Spleen (tissue), 11 donors: ENCODE data around the gene TAP1. TPM values are rescaled to one million over a fixed set of nuclear protein-coding genes. Genes with fewer than 3 reads are reported as not detected.
"Not testable (repeated sequence)": the region's sequence is repeated elsewhere in the genome, so short reads cannot be mapped to it uniquely, and the experiment has no call there.

Source experiments
- DNase-seq: peaks from one replicate; pipeline ENCODE4 v3.0.0-alpha.2; 2020
- H3K27ac ChIP-seq, 8 donors: fragments of 200-600 bp; sonication (generic) in 7 of 8; 1 replicate in 4 of 8; 2 replicates in 4 of 8; pipeline versions ENCODE4 v1.5.0 to v1.8.0; 2016 to 2021; ENCODE audit warnings: inconsistent platforms in 4 of 8, mild to moderate bottlenecking in 4 of 8, moderate library complexity in 1 of 8
- H3K27me3 ChIP-seq, 7 donors: fragments of 200-600 bp; sonication (generic) in 6 of 7; replicated peaks in 1 of 7; 1 replicate in 4 of 7; 2 replicates in 3 of 7; pipeline versions ENCODE4 v1.5.0 to v1.8.0; 2016 to 2021; ENCODE audit warnings: inconsistent platforms in 3 of 7, mild to moderate bottlenecking in 1 of 7
- H3K36me3 ChIP-seq, 6 donors: fragments of 200-600 bp; sonication (generic) in 5 of 6; 1 replicate in 4 of 6; 2 replicates in 2 of 6; pipeline versions ENCODE4 v1.5.0 to v1.8.0; 2016 to 2021; ENCODE audit warnings: inconsistent platforms in 2 of 6
- H3K4me1 ChIP-seq, 6 donors: fragments of 200-600 bp; sonication (generic) in 5 of 6; 1 replicate in 3 of 6; 2 replicates in 3 of 6; pipeline versions ENCODE4 v1.5.0 to v1.8.0; 2016 to 2021; ENCODE audit warnings: inconsistent platforms in 3 of 6
- H3K4me3 ChIP-seq, 8 donors: fragments of 200-600 bp; sonication (generic) in 7 of 8; 1 replicate in 4 of 8; 2 replicates in 4 of 8; pipeline versions ENCODE4 v1.5.0 to v1.8.0; 2016 to 2021; ENCODE audit warnings: inconsistent platforms in 4 of 8, mild to moderate bottlenecking in 4 of 8, moderate library complexity in 2 of 8
- H3K9me3 ChIP-seq, 8 donors: fragments of 200-600 bp; sonication (generic) in 7 of 8; 1 replicate in 4 of 8; 2 replicates in 4 of 8; pipeline versions ENCODE4 v1.5.0 to v1.8.0; 2016 to 2021; ENCODE audit warnings: inconsistent platforms in 4 of 8
- CTCF ChIP-seq, 11 experiments: fragments of 200-600 bp in 7 of 11; fragments of 450-650 bp in 4 of 11; sonication (generic) in 4 of 11; IDR thresholded peaks in 8 of 11; conservative IDR thresholded peaks in 3 of 11; 1 replicate in 7 of 11; 2 replicates in 4 of 11; pipeline versions ENCODE4 v1.4.0 to v1.8.0; 2016 to 2021; ENCODE audit warnings: antibody characterized with exemption in 11 of 11, inconsistent platforms in 4 of 11, mild to moderate bottlenecking in 1 of 11
- POLR2A ChIP-seq, 3 donors: fragments of 450-650 bp; IDR thresholded peaks; one replicate each; pipeline ENCODE4 v1.5.1; 2017; ENCODE audit warnings: antibody characterized with exemption in 3 of 3, mild to moderate bottlenecking in 1 of 3
- POLR2AphosphoS5 ChIP-seq, 3 donors: sonication (generic); formaldehyde crosslinking; IDR thresholded peaks; one replicate each; pipeline ENCODE4 v1.5.1; 2017; ENCODE audit warnings: antibody characterized with exemption in 3 of 3
- WGBS, 5 donors: extraction: QIAGEN DNeasy Blood & Tissue Kit in 3 of 5; methylation state at CpG; one replicate each; pipeline versions ENCODE4 v1.1.5 to v1.1.7; 2013 to 2018; 5-methylcytosine and 5-hydroxymethylcytosine counted together
- intact Hi-C: fragments of 100-400 bp; cut with DNase I; formaldehyde crosslinking; loops from one replicate; pipeline ENCODE4 v1.15.0; 2023; ENCODE audit warnings: low total_unique reads
- polyA plus RNA-seq, 3 donors: library from polyadenylated mRNA; stranded (reverse); fragments of 200-250 nt; gene quantifications; one replicate each; pipeline ENCODE4 v1.2.1, GENCODE V29; 2013
- total RNA-seq, 7 donors: library from RNA; depleted of rRNA in 3 of 7; stranded (reverse); fragments of >200 nt in 3 of 7; fragmentation: NEBNext Ultra II Directional in 4 of 7; extraction: Animal tissue kit (Norgen Biotek cat#: 25700) in 4 of 7; gene quantifications; one replicate each; pipeline versions ENCODE4 v1.1.0 to v1.2.1, GENCODE V29; 2016 to 2021
- donor health status: healthy with polysubstance abuse.
- donor health status: DM: no; HTN: no; CAD: no; lungs with moderate emphysema.
- donor health status: DM: no; HTN: no; CAD: no.
- donor health status: Bipolar disorder and iron deficiency.
- donor health status: healthy.
- donor health status: DM: no; HTN: no; CAD: no.
- donor health status: DM: yes; HTN: yes; CAD: no.

The TAP1 gene
- total and polyA plus RNA-seq, 10 donors = 98.5 to 172 (median 147) TPM

GRCh38 chr6:32879691-32880090, 26.2 kb upstream of the TAP1 start:
- Histone ChIP-seq H3K4me3 (peak overlapping the region in 3 of 8 donors; percentile 16 to 56 (median 21)), H3K27me3 (peaks cover 0 to 13% (median 0%) of the 10 kb centered on the region in 7 donors), H3K27ac (no peak overlapping the region), H3K9me3 (no peaks in the 10 kb centered on the region), H3K4me1 (peaks cover 0 to 5% (median 0%) of the 10 kb centered on the region in 6 donors), H3K36me3 (peaks cover 0 to 7% (median 0%) of the 10 kb centered on the region in 6 donors)
- TF ChIP-seq POLR2AphosphoS5 (IDR thresholded peaks at IDR 0.05) (no peak), CTCF (IDR thresholded peaks at IDR 0.05 in 8 of 11, conservative IDR thresholded peaks at IDR 0.05 in 3 of 11) (no peak), POLR2A (IDR thresholded peaks at IDR 0.05) (no peak)
- DNase-seq = peak; percentile 70
- intact Hi-C loops = no loop called here
- WGBS, 5 donors = 50 to 67% (median 58%) methylated on average over 21 to 35 of the region's 35 CpGs

- WGBS, 5 donors = 83 to 89% (median 88%) methylated on average over 2 of the region's 2 CpGs
- Histone ChIP-seq H3K27ac (no peak overlapping the region), H3K36me3 (peaks cover 0 to 7% (median 0%) of the 10 kb centered on the region in 6 donors), H3K27me3 (peaks cover 0 to 13% (median 0%) of the 10 kb centered on the region in 7 donors), H3K4me3 (no peak overlapping the region), H3K4me1 (no peaks in the 10 kb centered on the region), H3K9me3 (peaks cover 0 to 8% (median 5%) of the 10 kb centered on the region in 8 donors)
- DNase-seq = no peak
- TF ChIP-seq CTCF (IDR thresholded peaks at IDR 0.05 in 8 of 11, conservative IDR thresholded peaks at IDR 0.05 in 3 of 11) (no peak), POLR2AphosphoS5 (IDR thresholded peaks at IDR 0.05) (no peak), POLR2A (IDR thresholded peaks at IDR 0.05) (no peak)
- intact Hi-C loops = no loop called here
These were observed 23.1 kb upstream of the TAP1 start for GRCh38 chr6:32876603-32877002.

- H3K27ac ChIP-seq, H3K4me1 ChIP-seq, H3K9me3 ChIP-seq, H3K36me3 ChIP-seq, H3K27me3 ChIP-seq, intact Hi-C loops, DNase-seq, H3K4me3 ChIP-seq: not testable (repeated sequence)
- WGBS, 5 donors = 7 to 74% (median 59%) methylated on average over 1 of the region's 1 CpG
These were observed 20.4 kb upstream of the TAP1 start for GRCh38 chr6:32873947-32874346.

GRCh38 chr6:32868257-32868788, 14.8 kb upstream of the TAP1 start:
- DNase-seq = peak; percentile 90
- H3K4me3 ChIP-seq = peak overlapping the region in 1 of 8 donors; percentile 30
- H3K4me1 ChIP-seq = peaks cover 11 to 35% (median 32%) of the 10 kb centered on the region in 6 donors
- H3K27ac ChIP-seq = peak overlapping the region in 4 of 8 donors; percentile 59 to 73 (median 73)
- H3K9me3 ChIP-seq = peaks cover 0 to 8% (median 5%) of the 10 kb centered on the region in 8 donors
- intact Hi-C loops = loop anchor here (5.0 kb wide), 1 partner anchor 36 kb away; no protein-coding TSS in a partner anchor
- peak; percentile 75 to 96 (median 93) for TF ChIP-seq CTCF (IDR thresholded peaks at IDR 0.05 in 8 of 11, conservative IDR thresholded peaks at IDR 0.05 in 3 of 11)
- TF ChIP-seq POLR2A (IDR thresholded peaks at IDR 0.05) = no peak
- peaks cover 0 to 14% (median 0%) of the 10 kb centered on the region in 6 donors for H3K36me3 ChIP-seq
- H3K27me3 ChIP-seq = no peaks in the 10 kb centered on the region
- WGBS, 5 donors = 16 to 20% (median 19%) methylated on average over 5 of the region's 5 CpGs
